A549 (cell line): ENCODE results near the gene SCYGR7. TPM values are rescaled to one million over a fixed set of nuclear protein-coding genes. Genes with fewer than 3 reads are reported as not detected.
"Not testable (repeated sequence)": the region's sequence is repeated elsewhere in the genome, so short reads cannot be mapped to it uniquely, and the experiment has no call there.

Experiments
- ATAC-seq, 2 experiments: fragments of 200-7000 bp in 1 of 2; fragments of >200 bp in 1 of 2; cut with Nextera tagmentation in 1 of 2; cut with Tn5 transposase in 1 of 2; 3 replicates each; pipeline versions ENCODE4 v1.8.0 to v1.9.1; 2018 to 2020; ENCODE audit warnings: mild to moderate bottlenecking in 1 of 2, moderate library complexity in 1 of 2
- CTCF ChIA-PET: fragments of 300-600 bp; sonication (Branson Sonifier 250); formaldehyde crosslinking; extraction: SDS; loops from one replicate; lab custom pipeline; 2021; ENCODE audit warnings: antibody characterized with exemption, inconsistent platforms; lab: Yijun Ruan, JAX
- POLR2A ChIA-PET: fragments of 350-600 bp; formaldehyde crosslinking; extraction: SDS; loops from one replicate; lab custom pipeline; 2021; ENCODE audit warnings: antibody characterized with exemption, inconsistent platforms; lab: Yijun Ruan, JAX
- DNase-seq, 2 experiments: peaks; one replicate each; pipeline versions ENCODE4 v3.0.0 to v3.0.0-alpha.2; 2011 to 2016; ENCODE audit warnings: low read depth in 1 of 2, low spot score in 1 of 2
- FAIRE-seq: peaks from 2 replicates; lab custom pipeline; 2011; peaks lifted over from hg19 to GRCh38; lab: Jason Lieb, UNC
- H3K27ac ChIP-seq, 2 experiments: fragments of >200 bp; sonication (Bioruptor Twin); formaldehyde crosslinking; 3 replicates each; pipeline ENCODE4 v1.5.1; 2016 to 2017
- H3K4me1 ChIP-seq: fragments of >200 bp; sonication (Bioruptor Twin); formaldehyde crosslinking; 3 replicates; pipeline ENCODE4 v1.6.1; 2016
- H3K4me2 ChIP-seq: fragments of >200 bp; sonication (Bioruptor Twin); formaldehyde crosslinking; 3 replicates; pipeline ENCODE4 v1.6.1; 2016
- H3K4me3 ChIP-seq: fragments of >200 bp; sonication (Bioruptor Twin); formaldehyde crosslinking; 3 replicates; pipeline ENCODE4 v1.5.1; 2016
- H3K9me3 ChIP-seq: fragments of >200 bp; sonication (Bioruptor Twin); formaldehyde crosslinking; 3 replicates; pipeline ENCODE4 v1.6.1; 2016
- ATOH8 ChIP-seq: fragments of 250-450 bp; sonication (Bioruptor Pico); IDR thresholded peaks from 2 replicates; pipeline ENCODE4 v1.5.0; 2020; ENCODE audit warnings: low read depth, mild to moderate bottlenecking, moderate library complexity
- BHLHE40 ChIP-seq: IDR thresholded peaks from 2 replicates; pipeline ENCODE4 v1.6.1; 2012; ENCODE audit warnings: low read depth, low read length, inconsistent platforms
- EHF ChIP-seq: fragments of 250-450 bp; sonication (Bioruptor Pico); IDR thresholded peaks from 2 replicates; pipeline ENCODE4 v1.5.0; 2020; ENCODE audit warnings: mild to moderate bottlenecking
- ELK1 ChIP-seq: fragments of 150-350 bp; IDR thresholded peaks from 2 replicates; pipeline ENCODE4 v1.6.1; 2014; ENCODE audit warnings: low read depth, mild to moderate bottlenecking, low read length
- MAFK ChIP-seq: fragments of 450-650 bp; IDR thresholded peaks from 2 replicates; pipeline ENCODE4 v1.6.1; 2014; ENCODE audit not compliant: partially characterized antibody
- NPAS2 ChIP-seq: fragments of 250-450 bp; sonication (Bioruptor Pico); IDR thresholded peaks from 2 replicates; pipeline ENCODE4 v1.8.0; 2022; ENCODE audit warnings: mild to moderate bottlenecking, moderate library complexity, borderline replicate concordance
- RAD21 ChIP-seq, 2 experiments: fragments of >200 bp in 1 of 2; sonication (Bioruptor Twin) in 1 of 2; formaldehyde crosslinking in 1 of 2; IDR thresholded peaks in 1 of 2; conservative IDR thresholded peaks in 1 of 2; 2 replicates in 1 of 2; 3 replicates in 1 of 2; pipeline ENCODE4 v1.6.1; 2012 to 2018; ENCODE audit warnings: inconsistent platforms in 1 of 2
- ZC3H11A ChIP-seq: fragments of 450-650 bp; IDR thresholded peaks from 2 replicates; pipeline ENCODE4 v1.6.1; 2014; ENCODE audit warnings: antibody characterized with exemption, mild to moderate bottlenecking
- ZSCAN20 ChIP-seq: fragments of 250-450 bp; sonication (Bioruptor Pico); IDR thresholded peaks from 2 replicates; pipeline ENCODE4 v1.8.0; 2022; ENCODE audit warnings: mild to moderate bottlenecking, moderate library complexity
- WGBS: methylation state at CpG from one replicate; pipeline ENCODE4 v1.1.6; 2017; ENCODE audit errors: missing lambda C conversion rate; 5-methylcytosine and 5-hydroxymethylcytosine counted together
- polyA plus RNA-seq, 4 experiments: library from polyadenylated mRNA; depleted of rRNA in 3 of 4; stranded (reverse); fragments of >200 nt; fragmentation: RNase III in 1 of 4; extraction: RNeasy Plus Mini Kit Qiagen cat#74134 plus additional on column Dnase treatment in 1 of 4; gene quantifications; 2 replicates in 3 of 4; 3 replicates in 1 of 4; pipeline ENCODE4 v1.2.3, GENCODE V29; 2011 to 2017
- TF ChIP-seq, protein P1 (sequence below): fragments of >200 bp; sonication (Bioruptor Twin); formaldehyde crosslinking; IDR thresholded peaks from 3 replicates; pipeline ENCODE4 v1.5.1; 2016
- TF ChIP-seq, protein P2 (sequence below): IDR thresholded peaks from 2 replicates; pipeline ENCODE4 v1.6.1; 2012; ENCODE audit warnings: low read depth, borderline replicate concordance

Gene SCYGR7
- polyA plus RNA-seq, 2 of the 4 experiments (the other 2 are of a cell fraction), result not detected

- ChIA-PET POLR2A (no interaction called here), CTCF (interaction anchor here (0.6 to 2.2 kb wide), 3 partner anchors 27 to 259 kb away, joined by 3 to 9 read pairs (median 3); no protein-coding TSS in a partner anchor)
- no peak overlapping the region for H3K4me2 ChIP-seq
- no peak overlapping the region for H3K27ac ChIP-seq
- no peaks in the 10 kb centered on the region for H3K4me1 ChIP-seq
- FAIRE-seq (no peak), DNase-seq (no peak), ATAC-seq (no peak)
- TF ChIP-seq BHLHE40, result no peak
- no peak for TF ChIP-seq ZSCAN20
- no peak overlapping the region for H3K4me3 ChIP-seq
- 92% methylated on average over 14 of the region's 14 CpGs for WGBS
- no peaks in the 10 kb centered on the region for H3K9me3 ChIP-seq
Observed at GRCh38 chr2:227739351-227739750, 11.2 kb downstream of the SCYGR7 start.

GRCh38 chr2:227740705-227741104, 12.6 kb downstream of the SCYGR7 start:
- FAIRE-seq, H3K27ac ChIP-seq, H3K4me2 ChIP-seq, H3K9me3 ChIP-seq, ATAC-seq, H3K4me3 ChIP-seq, H3K4me1 ChIP-seq, POLR2A ChIA-PET: not testable (repeated sequence)
- 65% methylated on average over 7 of the region's 7 CpGs for WGBS
- CTCF ChIA-PET, result interaction anchor here (0.6 kb wide), 1 partner anchor 18 kb away, joined by 3 read pairs; no protein-coding TSS in a partner anchor
- DNase-seq, result peak in 1 of 2 experiments; percentile 29

DNA sequence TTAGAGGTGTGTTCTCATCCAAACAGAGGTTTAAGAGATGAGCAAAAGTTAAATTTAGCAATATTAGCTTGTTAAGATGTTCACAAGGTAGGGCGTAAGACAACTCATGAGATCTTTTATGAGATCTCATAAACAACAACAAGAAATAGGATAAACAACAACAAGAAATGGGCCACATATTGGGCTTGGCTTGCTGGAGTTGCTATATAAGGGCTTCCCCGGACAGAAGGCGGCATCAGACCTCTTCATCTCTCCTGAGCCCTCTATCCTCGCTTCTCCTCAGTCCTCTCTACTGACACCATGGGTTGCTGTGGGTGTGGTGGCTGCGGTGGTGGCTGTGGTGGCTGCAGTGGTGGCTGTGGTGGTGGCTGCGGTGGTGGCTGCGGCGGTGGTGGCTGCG, 17.5 kb downstream of the SCYGR7 start, which contains the start of gene SCYGR8:
Gene SCYGR8 (plus strand): TSS at position 301 of the 400 bp plus-strand sequence. CDS start 0 bp downstream, at position 301.
- POLR2A ChIA-PET, result no interaction called here
- H3K27ac ChIP-seq, result no peak within 1 kb of the TSS
- ATAC-seq, result no peak
- DNase-seq, result no peak
- FAIRE-seq, result no peak
- H3K4me1 ChIP-seq, result no peaks in the 10 kb centered on the region
- TF ChIP-seq NPAS2 (CRISPR knock-in tag), result no peak
- TF ChIP-seq EHF (CRISPR knock-in tag), result no peak
- TF ChIP-seq ZC3H11A, result no peak
- TF ChIP-seq MAFK, result no peak
- no peak for TF ChIP-seq ATOH8
- TF ChIP-seq, all 56 proteins: peak for 0
- WGBS, result 93% methylated on average over 5 of the region's 9 CpGs
- Histone ChIP-seq H3K4me3 (no peak within 1 kb of the TSS), H3K4me2 (no peak within 1 kb of the TSS), H3K9me3 (no peaks in the 10 kb centered on the region)
- CTCF ChIA-PET, result no interaction called here

DNA sequence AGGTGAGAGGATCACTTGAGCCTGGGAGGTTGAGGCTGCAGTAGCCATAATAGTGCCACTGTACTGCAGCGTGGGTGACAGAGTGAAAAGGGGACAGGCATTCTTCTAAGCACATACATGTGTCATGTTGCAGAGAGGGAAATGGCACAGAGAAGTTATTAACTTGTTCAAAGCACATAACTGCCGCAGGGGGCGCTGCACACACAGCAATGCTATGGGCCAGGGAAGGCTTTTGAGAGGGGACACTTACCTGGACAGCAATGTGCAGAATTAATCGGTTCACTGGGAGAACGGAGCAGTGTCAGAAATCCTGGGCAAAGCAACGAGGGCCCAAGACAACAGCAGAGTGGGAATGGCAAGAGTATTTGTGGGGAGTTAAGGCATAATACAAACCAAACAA, 19.9 kb downstream of the SCYGR7 start:
- CTCF ChIA-PET, result no interaction called here
- 70% methylated on average over 6 of the region's 6 CpGs for WGBS
- no peak overlapping the region for H3K27ac ChIP-seq
- ATAC-seq, result peak; percentile 43 to 82; a peak in 4 of 6 replicates
- H3K9me3 ChIP-seq, result no peaks in the 10 kb centered on the region
- peak; percentile 10 to 51 for DNase-seq
- H3K4me1 ChIP-seq, result no peaks in the 10 kb centered on the region
- no peak overlapping the region for H3K4me2 ChIP-seq
- TF ChIP-seq ELK1, result no peak
- TF ChIP-seq RAD21 (conservative IDR thresholded peaks at IDR 0.05 in 1 of 2, IDR thresholded peaks at IDR 0.05 in 1 of 2), result peak in 1 of 2 experiments; percentile 48; a peak in 2 of 5 replicates
- TF ChIP-seq, protein P1, sequence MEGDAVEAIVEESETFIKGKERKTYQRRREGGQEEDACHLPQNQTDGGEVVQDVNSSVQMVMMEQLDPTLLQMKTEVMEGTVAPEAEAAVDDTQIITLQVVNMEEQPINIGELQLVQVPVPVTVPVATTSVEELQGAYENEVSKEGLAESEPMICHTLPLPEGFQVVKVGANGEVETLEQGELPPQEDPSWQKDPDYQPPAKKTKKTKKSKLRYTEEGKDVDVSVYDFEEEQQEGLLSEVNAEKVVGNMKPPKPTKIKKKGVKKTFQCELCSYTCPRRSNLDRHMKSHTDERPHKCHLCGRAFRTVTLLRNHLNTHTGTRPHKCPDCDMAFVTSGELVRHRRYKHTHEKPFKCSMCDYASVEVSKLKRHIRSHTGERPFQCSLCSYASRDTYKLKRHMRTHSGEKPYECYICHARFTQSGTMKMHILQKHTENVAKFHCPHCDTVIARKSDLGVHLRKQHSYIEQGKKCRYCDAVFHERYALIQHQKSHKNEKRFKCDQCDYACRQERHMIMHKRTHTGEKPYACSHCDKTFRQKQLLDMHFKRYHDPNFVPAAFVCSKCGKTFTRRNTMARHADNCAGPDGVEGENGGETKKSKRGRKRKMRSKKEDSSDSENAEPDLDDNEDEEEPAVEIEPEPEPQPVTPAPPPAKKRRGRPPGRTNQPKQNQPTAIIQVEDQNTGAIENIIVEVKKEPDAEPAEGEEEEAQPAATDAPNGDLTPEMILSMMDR, result peak; percentile 39
- TF ChIP-seq, protein P2, sequence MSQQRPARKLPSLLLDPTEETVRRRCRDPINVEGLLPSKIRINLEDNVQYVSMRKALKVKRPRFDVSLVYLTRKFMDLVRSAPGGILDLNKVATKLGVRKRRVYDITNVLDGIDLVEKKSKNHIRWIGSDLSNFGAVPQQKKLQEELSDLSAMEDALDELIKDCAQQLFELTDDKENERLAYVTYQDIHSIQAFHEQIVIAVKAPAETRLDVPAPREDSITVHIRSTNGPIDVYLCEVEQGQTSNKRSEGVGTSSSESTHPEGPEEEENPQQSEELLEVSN, result no peak
- no peak overlapping the region for H3K4me3 ChIP-seq
- FAIRE-seq, result no peak
- POLR2A ChIA-PET, result no interaction called here

DNA sequence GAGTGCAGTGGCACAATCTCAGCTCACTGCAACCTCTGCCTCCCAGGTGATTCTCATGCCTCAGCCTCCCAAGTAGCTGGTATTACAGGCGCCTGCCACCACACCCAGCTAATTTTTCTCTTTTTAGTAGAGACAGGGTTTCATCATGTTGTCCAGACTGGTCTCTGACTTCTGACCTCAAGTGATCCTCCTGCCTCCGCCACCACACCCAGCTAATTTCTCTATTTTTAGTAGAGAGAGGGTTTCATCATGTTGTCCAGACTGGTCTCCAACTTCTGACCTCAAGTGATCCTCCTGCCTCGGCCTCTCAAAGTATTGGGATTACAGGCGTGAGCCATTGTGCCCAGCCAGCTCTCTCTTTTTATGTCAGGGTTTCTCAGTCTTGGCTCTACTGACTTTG, 28.1 kb downstream of the SCYGR7 start:
- not testable (repeated sequence) for FAIRE-seq
- 76% methylated on average over 4 of the region's 4 CpGs for WGBS
- CTCF ChIA-PET, result interaction anchor here (0.9 to 2.8 kb wide), 4 partner anchors 10 to 350 kb away, joined by 3 to 27 read pairs (median 5); no protein-coding TSS in a partner anchor

More for the DNA sequence above, 28.1 kb downstream of the SCYGR7 start:
- H3K4me2 ChIP-seq, DNase-seq, ATAC-seq, H3K4me1 ChIP-seq, H3K27ac ChIP-seq, POLR2A ChIA-PET, H3K9me3 ChIP-seq, H3K4me3 ChIP-seq: not testable (repeated sequence)
